Activated CD4-positive, alpha-beta T cell treated with anti-CD3 and anti-CD28 coated beads for 48 hours (primary cell): ENCODE data around the gene LRRC47.
"Not testable (repeated sequence)": the region's sequence is repeated elsewhere in the genome, so short reads cannot be mapped to it uniquely, and the experiment has no call there.

ENCODE experiments used
- DNase-seq: peaks from one replicate; pipeline ENCODE4 v3.0.0-alpha.2; 2020

LRRC47 gene

GRCh38 chr1:3814771-3815561 lies 18.7 kb upstream of the LRRC47 start:
- no peak for DNase-seq

GRCh38 chr1:3814065-3814464 lies 17.8 kb upstream of the LRRC47 start:
- DNase-seq: no peak

- DNase-seq: no peak
Measured at GRCh38 chr1:3811595-3811911, 15.3 kb upstream of the LRRC47 start.

GRCh38 chr1:3810149-3810761 lies 14.0 kb upstream of the LRRC47 start:
- DNase-seq: not testable (repeated sequence)

GRCh38 chr1:3809680-3810079 lies 13.4 kb upstream of the LRRC47 start:
- DNase-seq: no peak

- DNase-seq: no peak
Measured at GRCh38 chr1:3807769-3808168, 11.5 kb upstream of the LRRC47 start.

- no peak for DNase-seq
Measured at GRCh38 chr1:3805038-3805437, 8.7 kb upstream of the LRRC47 start.

- DNase-seq: not testable (repeated sequence)
Measured at GRCh38 chr1:3804627-3804944, 8.3 kb upstream of the LRRC47 start.

- DNase-seq: no peak
Measured at GRCh38 chr1:3803905-3804626, 7.8 kb upstream of the LRRC47 start.

GRCh38 chr1:3800795-3801194 lies 4.5 kb upstream of the LRRC47 start:
- DNase-seq: not testable (repeated sequence)

- DNase-seq: no peak
Measured at GRCh38 chr1:3799976-3800685, 3.8 kb upstream of the LRRC47 start.

GRCh38 chr1:3795453-3796214 lies 664 bp downstream of the LRRC47 start:
- DNase-seq: no peak

- DNase-seq: no peak
Measured at GRCh38 chr1:3790952-3791351, 5.3 kb downstream of the LRRC47 start.

- DNase-seq: no peak
Measured at GRCh38 chr1:3790500-3790923, 5.8 kb downstream of the LRRC47 start.

- DNase-seq: no peak
Measured at GRCh38 chr1:3789421-3790300, 6.6 kb downstream of the LRRC47 start.

GRCh38 chr1:3788756-3789420 lies 7.4 kb downstream of the LRRC47 start:
- DNase-seq: no peak

- no peak for DNase-seq
Measured at GRCh38 chr1:3787745-3788605, 8.3 kb downstream of the LRRC47 start.

- DNase-seq: peak; percentile 72
Measured at GRCh38 chr1:3787349-3787715, 9.0 kb downstream of the LRRC47 start.

GRCh38 chr1:3786468-3787348 lies 9.6 kb downstream of the LRRC47 start:
- no peak for DNase-seq
